H9 (cell line): Measurements from ENCODE around the gene EPHB2. TPM values are rescaled to one million over a fixed set of nuclear protein-coding genes. Genes with fewer than 3 reads are reported as not detected.

Source experiments
- DNase-seq: peaks from one replicate; pipeline ENCODE4 v3.0.0-alpha.2; 2017
- H2AFZ ChIP-seq: one replicate; pipeline ENCODE4 v1.6.1; 2013; ENCODE audit warnings: mild to moderate bottlenecking, low read length, control low read depth, moderate library complexity
- H2AK5ac ChIP-seq: 2 replicates; pipeline ENCODE4 v1.6.1; 2013; ENCODE audit warnings: low read length, control low read depth, mixed read lengths; ENCODE audit not compliant: insufficient read length
- H2BK120ac ChIP-seq: one replicate; pipeline ENCODE4 v1.6.1; 2013; ENCODE audit warnings: low read depth, mild to moderate bottlenecking, low read length, control low read depth, inconsistent platforms; ENCODE audit not compliant: poor library complexity, severe bottlenecking
- H2BK12ac ChIP-seq: 2 replicates; pipeline ENCODE4 v1.6.1; 2013; ENCODE audit warnings: low read length, control low read depth, mixed read lengths, low read depth; ENCODE audit not compliant: insufficient read length
- H2BK15ac ChIP-seq: 2 replicates; pipeline ENCODE4 v1.6.1; 2013; ENCODE audit warnings: low read depth, low read length, control low read depth
- H2BK20ac ChIP-seq: one replicate; pipeline ENCODE4 v1.6.1; 2013; ENCODE audit warnings: low read depth, mild to moderate bottlenecking, low read length, control low read depth, inconsistent platforms; ENCODE audit not compliant: poor library complexity, severe bottlenecking
- H2BK5ac ChIP-seq: 2 replicates; pipeline ENCODE4 v1.6.1; 2013; ENCODE audit warnings: low read length, control low read depth, mixed read lengths; ENCODE audit not compliant: insufficient read length
- H3K14ac ChIP-seq: 2 replicates; pipeline ENCODE4 v1.6.1; 2013; ENCODE audit warnings: low read length, control low read depth; ENCODE audit not compliant: insufficient read depth
- H3K18ac ChIP-seq: 2 replicates; pipeline ENCODE4 v1.6.1; 2013; ENCODE audit warnings: low read depth, mild to moderate bottlenecking, mixed read lengths, low read length, control low read depth; ENCODE audit not compliant: insufficient read length
- H3K23ac ChIP-seq: 2 replicates; pipeline ENCODE4 v1.6.1; 2013; ENCODE audit warnings: low read length, control low read depth, mixed read lengths, low read depth; ENCODE audit not compliant: insufficient read length
- H3K23me2 ChIP-seq: 2 replicates; pipeline ENCODE4 v1.6.1; 2013; ENCODE audit warnings: low read depth, mild to moderate bottlenecking, mixed read lengths, low read length, control low read depth; ENCODE audit not compliant: insufficient read length, poor library complexity, severe bottlenecking
- H3K27ac ChIP-seq: 2 replicates; pipeline ENCODE4 v1.5.1; 2013; ENCODE audit warnings: low read length, control low read depth, mixed read lengths, low read depth; ENCODE audit not compliant: insufficient read length
- H3K27me3 ChIP-seq: 2 replicates; pipeline ENCODE4 v1.6.1; 2013; ENCODE audit warnings: low read length, control low read depth, inconsistent platforms; ENCODE audit not compliant: insufficient read depth
- H3K4ac ChIP-seq: 2 replicates; pipeline ENCODE4 v1.6.1; 2013; ENCODE audit warnings: low read depth, mild to moderate bottlenecking, control low read depth, inconsistent platforms, low read length, moderate library complexity
- H3K4me1 ChIP-seq: 2 replicates; pipeline ENCODE4 v1.6.1; 2013; ENCODE audit warnings: low read length, control low read depth, inconsistent platforms; ENCODE audit not compliant: insufficient read depth
- H3K4me2 ChIP-seq: 2 replicates; pipeline ENCODE4 v1.6.1; 2013; ENCODE audit warnings: low read length, control low read depth, mixed read lengths; ENCODE audit not compliant: insufficient read length, insufficient read depth
- H3K56ac ChIP-seq: 2 replicates; pipeline ENCODE4 v1.6.1; 2013; ENCODE audit warnings: low read depth, mild to moderate bottlenecking, mixed read lengths, low read length, control low read depth; ENCODE audit not compliant: insufficient read length
- H3K79me1 ChIP-seq: 2 replicates; pipeline ENCODE4 v1.6.1; 2013; ENCODE audit warnings: low read depth, mild to moderate bottlenecking, moderate library complexity, low read length, control low read depth, inconsistent platforms; ENCODE audit not compliant: insufficient read depth, poor library complexity, severe bottlenecking
- H3K79me2 ChIP-seq: 2 replicates; pipeline ENCODE4 v1.6.1; 2013; ENCODE audit warnings: low read length, control low read depth, inconsistent platforms; ENCODE audit not compliant: insufficient read depth
- H3K9ac ChIP-seq: 2 replicates; pipeline ENCODE4 v1.6.1; 2013; ENCODE audit warnings: low read length, control low read depth, mixed read lengths; ENCODE audit not compliant: insufficient read length; ENCODE audit errors: extremely low read depth
- H3K9me3 ChIP-seq: one replicate; pipeline ENCODE4 v1.6.1; 2013; ENCODE audit warnings: low read depth, low read length, inconsistent platforms; ENCODE audit not compliant: control insufficient read depth
- H3T11ph ChIP-seq: one replicate; pipeline ENCODE4 v1.6.1; 2013; ENCODE audit warnings: mild to moderate bottlenecking, low read length, control low read depth, inconsistent platforms
- H4K20me1 ChIP-seq: one replicate; pipeline ENCODE4 v1.6.1; 2013; ENCODE audit not compliant: control insufficient read depth, insufficient read length, insufficient read depth
- H4K5ac ChIP-seq: 2 replicates; pipeline ENCODE4 v1.6.1; 2013; ENCODE audit warnings: low read depth, mild to moderate bottlenecking, mixed read lengths, low read length, control low read depth; ENCODE audit not compliant: insufficient read length
- H4K8ac ChIP-seq: replicated peaks from 2 replicates; pipeline ENCODE4 v1.6.1; 2013; ENCODE audit warnings: low read length, control low read depth, mixed read lengths, low read depth; ENCODE audit not compliant: insufficient read length
- H4K91ac ChIP-seq: 2 replicates; pipeline ENCODE4 v1.6.1; 2013; ENCODE audit warnings: low read depth, mild to moderate bottlenecking, moderate library complexity, mixed read lengths, low read length, control low read depth; ENCODE audit not compliant: insufficient read length
- H3K27ac Mint-ChIP-seq, 3 experiments: 2 replicates in 2 of 3; 3 replicates in 1 of 3; pipeline ENCODE4 v1.8.0; 2020 to 2021; ENCODE audit warnings: mixed read lengths in 3 of 3, mild to moderate bottlenecking in 1 of 3, moderate library complexity in 1 of 3
- H3K27me3 Mint-ChIP-seq: 2 replicates; pipeline ENCODE4 v1.8.0; 2021; ENCODE audit warnings: low read depth, mild to moderate bottlenecking, moderate library complexity, mixed read lengths
- H3K36me3 Mint-ChIP-seq, 3 experiments: 2 replicates in 2 of 3; 3 replicates in 1 of 3; pipeline ENCODE4 v1.8.0; 2020 to 2021; ENCODE audit warnings: low read depth in 3 of 3, mixed read lengths in 3 of 3; ENCODE audit not compliant: insufficient read depth in 1 of 3
- H3K4me1 Mint-ChIP-seq, 2 experiments: 2 replicates each; pipeline ENCODE4 v1.8.0; 2020; ENCODE audit warnings: mixed read lengths in 2 of 2
- H3K4me3 Mint-ChIP-seq, 2 experiments: 2 replicates in 1 of 2; 3 replicates in 1 of 2; pipeline ENCODE4 v1.8.0; 2020 to 2021; ENCODE audit warnings: mild to moderate bottlenecking in 2 of 2, mixed read lengths in 2 of 2, moderate library complexity in 1 of 2
- H3K9me3 Mint-ChIP-seq, 2 experiments: 2 replicates in 1 of 2; 3 replicates in 1 of 2; pipeline ENCODE4 v1.8.0; 2020; ENCODE audit warnings: mild to moderate bottlenecking in 2 of 2, mixed read lengths in 2 of 2, moderate library complexity in 1 of 2
- CTCF ChIP-seq: fragments of 200-600 bp; sonication (generic); conservative IDR thresholded peaks from 3 replicates; pipeline ENCODE4 v1.8.0; 2021; ENCODE audit warnings: antibody characterized with exemption, mild to moderate bottlenecking
- WGBS: extraction: QIAGEN DNeasy Blood & Tissue Kit; methylation state at CpG from one replicate; pipeline ENCODE4 v1.1.7; 2013; ENCODE audit warnings: missing lambda C conversion rate, low lambda C conversion rate, mixed read lengths; ENCODE audit not compliant: insufficient read length; ENCODE audit errors: extremely low coverage; 5-methylcytosine and 5-hydroxymethylcytosine counted together
- total RNA-seq: library from RNA; stranded (reverse); gene quantifications from 2 replicates; pipeline ENCODE4 v1.2.1, GENCODE V29; 2021

Gene EPHB2
- total RNA-seq, 1 experiment from 2014 or later = 9.5 TPM

- peak; percentile 38; the same call in 2 of the 3 replicates for TF ChIP-seq CTCF
- Histone ChIP-seq H2AFZ (no peak overlapping the region), H4K20me1 (no peaks in the 10 kb centered on the region), H3K4me1 (no peaks in the 10 kb centered on the region; the same call in 1 of the 2 replicates), H3K9ac (no peak overlapping the region), H3K4me2 (no peak overlapping the region), H3K27me3 (no peaks in the 10 kb centered on the region), H2BK120ac (no peak overlapping the region), H2BK15ac (no peak overlapping the region), H3K23ac (no peak overlapping the region), H2BK12ac (no peak overlapping the region), H2BK20ac (no peak overlapping the region), H2BK5ac (no peak overlapping the region), H3K79me1 (no peaks in the 10 kb centered on the region), H3K79me2 (no peaks in the 10 kb centered on the region), H3T11ph (no peak overlapping the region), H3K27ac (no peak overlapping the region), H3K14ac (no peak overlapping the region), H4K8ac (no peak overlapping the region), H3K56ac (no peak overlapping the region), H3K9me3 (no peaks in the 10 kb centered on the region), H4K5ac (no peak overlapping the region), H3K18ac (no peak overlapping the region), H4K91ac (no peak overlapping the region), H3K23me2 (no peaks in the 10 kb centered on the region), H3K4ac (no peak overlapping the region), H2AK5ac (no peak overlapping the region)
- Mint-ChIP-seq H3K27me3 (no peaks in the 10 kb centered on the region; the same call in 1 of the 2 replicates), H3K27ac (peak overlapping the region in 2 of 3 experiments; percentile 13 to 35; a peak in 2 of 7 replicates), H3K9me3 (no peaks in the 10 kb centered on the region), H3K4me1 (peaks cover 27 to 66% of the 10 kb centered on the region in 2 experiments), H3K36me3 (no peaks in the 10 kb centered on the region; a peak in 1 of 7 replicates), H3K4me3 (no peak overlapping the region)
- WGBS = no CpG with 5 or more reads among the region's 3 CpGs
- no peak for DNase-seq
Measured at GRCh38 chr1:22798083-22798482, 87.4 kb downstream of the EPHB2 start.
